DND-41 (cell line): Measurements from ENCODE around the gene ZSWIM4.

Experiments
- ATAC-seq: fragments of 200-7000 bp; cut with Tn5 transposase; 3 replicates; pipeline ENCODE4 v1.9.1; 2021; ENCODE audit warnings: low read depth; ENCODE audit not compliant: insufficient read depth
- DNase-seq: peaks from one replicate; pipeline ENCODE4 v3.0.0-alpha.2; 2020
- H2AFZ ChIP-seq: 2 replicates; pipeline ENCODE4 v1.6.0; 2012; ENCODE audit warnings: low read depth, low read length
- H3K27ac ChIP-seq: 2 replicates; pipeline ENCODE4 v1.5.1; 2012; ENCODE audit warnings: low read length, inconsistent platforms
- H3K27me3 ChIP-seq: fragments of 200-600 bp; sonication (generic); 2 replicates; pipeline ENCODE4 v1.6.0; 2012; ENCODE audit warnings: low read length, mild to moderate bottlenecking, inconsistent platforms; ENCODE audit not compliant: insufficient read depth, poor library complexity
- H3K36me3 ChIP-seq: 2 replicates; pipeline ENCODE4 v1.5.1; 2012; ENCODE audit warnings: low read length, inconsistent platforms; ENCODE audit not compliant: insufficient read depth
- H3K4me1 ChIP-seq: 2 replicates; pipeline ENCODE4 v1.5.1; 2012; ENCODE audit warnings: mild to moderate bottlenecking, low read length; ENCODE audit not compliant: insufficient read depth
- H3K4me2 ChIP-seq: 2 replicates; pipeline ENCODE4 v1.6.0; 2012; ENCODE audit warnings: mild to moderate bottlenecking, moderate library complexity, low read length, inconsistent platforms; ENCODE audit not compliant: insufficient read depth
- H3K4me3 ChIP-seq, 2 experiments: fragments of 200-600 bp in 1 of 2; shearing (Covaris generic) in 1 of 2; 2 replicates each; pipeline ENCODE4 v1.5.1; 2012 to 2016; ENCODE audit warnings: inconsistent platforms in 2 of 2, low read length in 2 of 2, mild to moderate bottlenecking in 2 of 2, low read depth in 1 of 2, moderate library complexity in 1 of 2
- H3K79me2 ChIP-seq: 2 replicates; pipeline ENCODE4 v1.6.0; 2012; ENCODE audit warnings: low read length, inconsistent platforms; ENCODE audit not compliant: insufficient read depth
- H3K9ac ChIP-seq: 2 replicates; pipeline ENCODE4 v1.6.0; 2012; ENCODE audit warnings: low read depth, mild to moderate bottlenecking, inconsistent platforms, low read length, moderate library complexity
- H3K9me3 ChIP-seq: 2 replicates; pipeline ENCODE4 v1.5.1; 2012; ENCODE audit warnings: low read length, moderate library complexity, mild to moderate bottlenecking, inconsistent platforms; ENCODE audit not compliant: insufficient read depth, severe bottlenecking
- H4K20me1 ChIP-seq: 2 replicates; pipeline ENCODE4 v1.6.0; 2012; ENCODE audit warnings: low read length; ENCODE audit not compliant: insufficient read depth
- EZH2 ChIP-seq: IDR thresholded peaks from 3 replicates; pipeline ENCODE4 v1.6.1; 2012; ENCODE audit warnings: borderline replicate concordance, low read depth, mild to moderate bottlenecking, moderate library complexity, low read length, inconsistent platforms; ENCODE audit not compliant: severe bottlenecking
- TF ChIP-seq, protein P1 (sequence below): IDR thresholded peaks from 2 replicates; pipeline ENCODE4 v1.5.1; 2012; ENCODE audit warnings: borderline replicate concordance, low read length, moderate library complexity, mild to moderate bottlenecking; ENCODE audit not compliant: poor library complexity, severe bottlenecking; ENCODE audit errors: extremely low read depth

Gene ZSWIM4

DNA sequence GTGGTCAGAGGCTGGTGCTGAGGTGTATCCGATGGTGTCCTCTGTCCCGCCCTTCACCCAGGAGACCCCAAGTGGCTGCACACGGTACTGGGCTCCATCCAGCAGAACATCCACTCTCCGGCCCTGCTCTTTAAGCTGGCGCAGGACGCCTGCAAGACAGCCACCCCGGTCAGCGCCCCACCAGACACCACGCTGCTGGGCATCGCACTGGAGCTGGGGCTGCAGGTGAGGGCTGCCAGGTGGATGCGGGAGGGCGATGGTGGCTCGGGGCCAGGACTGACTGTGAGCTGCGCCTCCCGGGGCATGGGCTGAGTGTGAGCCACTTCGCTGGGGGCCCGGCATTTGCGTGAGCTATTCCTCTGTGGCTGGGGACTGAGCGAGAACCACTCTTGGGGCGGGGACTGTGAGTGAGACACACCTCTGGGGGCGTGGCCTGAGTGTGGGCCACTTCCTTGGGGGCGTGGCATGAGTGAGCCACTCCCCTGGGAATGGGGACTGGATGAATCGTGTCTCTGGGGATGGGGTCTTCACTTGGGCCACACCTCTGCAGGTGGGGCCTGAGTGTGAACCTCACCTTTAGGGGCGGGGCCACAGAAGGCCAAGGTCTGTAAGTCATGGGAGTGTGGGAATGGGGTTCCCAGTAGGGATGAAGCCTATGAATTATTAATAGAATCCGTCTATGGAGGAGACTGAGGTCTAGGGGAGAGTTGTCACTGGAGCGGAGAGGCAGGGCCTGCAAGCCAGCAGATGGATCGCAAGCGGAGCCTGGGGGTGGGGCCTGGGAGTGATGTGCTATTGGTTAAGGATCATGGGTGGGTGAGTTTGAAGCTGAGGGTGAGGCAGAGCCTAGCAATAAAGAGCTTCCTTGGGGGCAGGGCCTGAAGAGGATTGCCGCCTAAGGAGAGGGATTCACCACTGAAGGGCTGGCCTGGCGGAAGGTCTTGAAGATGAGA is 30.5 kb downstream of the ZSWIM4 start:
- Histone ChIP-seq H3K79me2 (no peaks in the 10 kb centered on the region), H3K36me3 (peaks cover 22% of the 10 kb centered on the region), H3K4me1 (no peaks in the 10 kb centered on the region), H3K27ac (no peak overlapping the region), H2AFZ (no peak overlapping the region), H4K20me1 (no peaks in the 10 kb centered on the region), H3K4me2 (no peak overlapping the region), H3K27me3 (no peaks in the 10 kb centered on the region), H3K9ac (no peak overlapping the region), H3K9me3 (no peaks in the 10 kb centered on the region), H3K4me3 (no peak overlapping the region)
- peak; percentile 38 for DNase-seq
- no peak for TF ChIP-seq EZH2
- TF ChIP-seq, protein P1, sequence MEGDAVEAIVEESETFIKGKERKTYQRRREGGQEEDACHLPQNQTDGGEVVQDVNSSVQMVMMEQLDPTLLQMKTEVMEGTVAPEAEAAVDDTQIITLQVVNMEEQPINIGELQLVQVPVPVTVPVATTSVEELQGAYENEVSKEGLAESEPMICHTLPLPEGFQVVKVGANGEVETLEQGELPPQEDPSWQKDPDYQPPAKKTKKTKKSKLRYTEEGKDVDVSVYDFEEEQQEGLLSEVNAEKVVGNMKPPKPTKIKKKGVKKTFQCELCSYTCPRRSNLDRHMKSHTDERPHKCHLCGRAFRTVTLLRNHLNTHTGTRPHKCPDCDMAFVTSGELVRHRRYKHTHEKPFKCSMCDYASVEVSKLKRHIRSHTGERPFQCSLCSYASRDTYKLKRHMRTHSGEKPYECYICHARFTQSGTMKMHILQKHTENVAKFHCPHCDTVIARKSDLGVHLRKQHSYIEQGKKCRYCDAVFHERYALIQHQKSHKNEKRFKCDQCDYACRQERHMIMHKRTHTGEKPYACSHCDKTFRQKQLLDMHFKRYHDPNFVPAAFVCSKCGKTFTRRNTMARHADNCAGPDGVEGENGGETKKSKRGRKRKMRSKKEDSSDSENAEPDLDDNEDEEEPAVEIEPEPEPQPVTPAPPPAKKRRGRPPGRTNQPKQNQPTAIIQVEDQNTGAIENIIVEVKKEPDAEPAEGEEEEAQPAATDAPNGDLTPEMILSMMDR, result peak; percentile 38
- peak; percentile 66; the same call in 2 of the 3 replicates for ATAC-seq

DNA sequence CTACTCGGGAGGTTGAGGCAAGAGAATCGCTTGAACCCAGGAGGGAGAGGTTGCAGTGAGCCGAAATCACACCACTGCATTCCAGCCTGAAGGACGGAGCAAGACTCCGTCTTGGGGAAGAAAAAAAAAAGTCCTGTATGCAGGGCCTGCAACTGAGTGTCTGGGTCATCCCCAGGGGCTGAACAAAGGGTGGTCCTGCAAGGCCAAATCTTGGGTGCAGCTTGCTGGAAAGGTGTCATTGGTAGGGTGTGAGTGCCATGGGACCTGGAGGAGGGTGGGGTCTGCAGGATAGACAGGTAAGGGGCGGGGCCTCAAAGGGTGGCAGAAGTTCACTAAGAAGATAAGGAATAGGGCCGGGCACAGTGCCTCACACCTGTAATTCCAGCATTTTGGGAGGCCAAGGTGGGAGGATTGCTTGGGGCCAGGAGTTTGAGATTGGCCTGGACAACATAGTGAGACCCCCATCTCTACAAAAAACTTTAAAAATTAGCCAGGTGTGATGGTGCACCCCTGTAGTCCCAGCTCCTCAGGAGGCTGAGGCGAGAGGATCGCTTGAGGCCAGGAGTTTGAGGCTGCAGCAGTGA is 31.5 kb downstream of the ZSWIM4 start:
- ATAC-seq (no peak), DNase-seq (no peak)
- H3K9me3 ChIP-seq, result no peaks in the 10 kb centered on the region
- no peak for TF ChIP-seq EZH2
- TF ChIP-seq, protein P1, result no peak
- H3K79me2 ChIP-seq, result no peaks in the 10 kb centered on the region
- no peak overlapping the region for H3K9ac ChIP-seq
- peaks cover 24% of the 10 kb centered on the region for H3K36me3 ChIP-seq
- no peaks in the 10 kb centered on the region for H3K27me3 ChIP-seq
- no peak overlapping the region for H3K27ac ChIP-seq
- no peak overlapping the region for H3K4me2 ChIP-seq
- H2AFZ ChIP-seq, result no peak overlapping the region
- no peaks in the 10 kb centered on the region for H4K20me1 ChIP-seq
- H3K4me3 ChIP-seq, result no peak overlapping the region
- H3K4me1 ChIP-seq, result no peaks in the 10 kb centered on the region

DNA sequence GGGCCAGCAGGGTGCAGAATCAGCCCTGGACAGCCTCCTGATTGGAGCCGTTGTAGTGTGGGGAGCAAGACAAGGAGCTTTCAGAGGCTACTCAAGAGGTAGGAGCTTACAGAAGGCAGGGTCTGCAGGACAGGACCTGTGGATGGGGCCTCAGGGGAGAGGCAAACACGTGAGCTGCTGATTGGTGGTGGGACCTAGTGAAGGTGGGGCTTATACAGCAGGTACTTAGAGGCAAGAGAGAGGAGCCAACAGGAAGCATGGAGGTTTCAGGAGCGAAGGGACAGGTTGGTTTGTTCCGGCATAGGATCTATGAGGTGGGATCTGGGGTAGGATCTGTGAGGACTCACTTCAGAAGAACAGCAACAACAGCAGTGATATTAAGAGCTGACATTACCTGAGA is 32.4 kb downstream of the ZSWIM4 start:
- DNase-seq (no peak), ATAC-seq (no peak)
- H3K9me3 ChIP-seq, result no peaks in the 10 kb centered on the region
- H3K4me3 ChIP-seq, result no peak overlapping the region
- H2AFZ ChIP-seq, result no peak overlapping the region
- H3K36me3 ChIP-seq, result peaks cover 24% of the 10 kb centered on the region
- no peak for TF ChIP-seq EZH2
- TF ChIP-seq, protein P1, result no peak
- H3K27me3 ChIP-seq, result no peaks in the 10 kb centered on the region
- no peaks in the 10 kb centered on the region for H3K4me1 ChIP-seq
- H3K79me2 ChIP-seq, result no peaks in the 10 kb centered on the region
- no peaks in the 10 kb centered on the region for H4K20me1 ChIP-seq
- no peak overlapping the region for H3K9ac ChIP-seq
- H3K27ac ChIP-seq, result no peak overlapping the region
- no peak overlapping the region for H3K4me2 ChIP-seq
